ENCODE measurements around the gene RPF1. TPM values are rescaled to one million over a fixed set of nuclear protein-coding genes. Genes with fewer than 3 reads are reported as not detected.

The RPF1 gene
- total and polyA plus RNA-seq, 9 donors, result 19.5 to 35.2 (median 27.6) TPM

- Histone ChIP-seq H3K27ac (no peak overlapping the region), H3K4me3 (no peak overlapping the region), H3K4me1 (ENCODE audit: insufficient read depth) (peaks cover 1% of the 10 kb centered on the region), H3K36me3 (no peaks in the 10 kb centered on the region), H3K9me3 (no peaks in the 10 kb centered on the region), H3K27me3 (no peaks in the 10 kb centered on the region)
- no peak for TF ChIP-seq POLR2A (IDR thresholded peaks at IDR 0.05)
- no peak for TF ChIP-seq EP300 (IDR thresholded peaks at IDR 0.05)
- no peak for TF ChIP-seq CTCF (IDR thresholded peaks at IDR 0.05)
- intact Hi-C loops (cut with DNase I), result loop anchor here in 3 of 4 donors (10.0 kb wide), 2 partner anchors 56 to 66 kb away; partner anchors contain the start of gene CTBS (in 2 of the 3)
- 94 to 97% (median 96%) methylated on average over 4 of the region's 4 CpGs for WGBS, 3 donors
- no peak for DNase-seq
These were observed 30.0 kb downstream of the RPF1 start for GRCh38 chr1:84509029-84509428.

DNA sequence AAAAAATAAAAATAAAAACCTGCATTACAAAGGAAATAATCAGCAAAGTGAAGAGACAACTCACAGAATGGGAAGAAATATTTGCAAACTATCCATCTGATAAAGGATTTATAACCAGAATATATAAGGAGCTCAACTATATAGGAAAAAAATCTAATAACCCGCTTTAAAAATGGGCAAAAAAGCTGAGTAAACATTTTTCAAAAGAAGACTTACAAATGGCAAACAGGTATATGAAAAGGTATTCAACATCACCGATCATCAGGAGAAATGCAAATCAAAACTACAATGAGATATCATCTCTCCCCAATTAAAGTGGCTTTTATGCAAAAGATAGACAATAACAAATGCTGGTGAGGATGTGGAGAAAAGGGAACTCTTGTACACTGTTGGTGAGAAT, 31.1 kb downstream of the RPF1 start:
- TF ChIP-seq CTCF (IDR thresholded peaks at IDR 0.05) (no peak), POLR2A (IDR thresholded peaks at IDR 0.05) (no peak), EP300 (IDR thresholded peaks at IDR 0.05) (no peak)
- DNase-seq, result no peak
- no peaks in the 10 kb centered on the region for H3K4me1 ChIP-seq (ENCODE audit: insufficient read depth)
- WGBS, 3 donors, result 51 to 74% (median 71%) methylated on average over 2 of the region's 2 CpGs
- intact Hi-C loops (cut with DNase I), result no loop called here
- H3K27me3 ChIP-seq, result no peaks in the 10 kb centered on the region
- H3K27ac ChIP-seq, result no peak overlapping the region
- no peaks in the 10 kb centered on the region for H3K9me3 ChIP-seq
- H3K36me3 ChIP-seq, result no peaks in the 10 kb centered on the region
- no peak overlapping the region for H3K4me3 ChIP-seq

DNA sequence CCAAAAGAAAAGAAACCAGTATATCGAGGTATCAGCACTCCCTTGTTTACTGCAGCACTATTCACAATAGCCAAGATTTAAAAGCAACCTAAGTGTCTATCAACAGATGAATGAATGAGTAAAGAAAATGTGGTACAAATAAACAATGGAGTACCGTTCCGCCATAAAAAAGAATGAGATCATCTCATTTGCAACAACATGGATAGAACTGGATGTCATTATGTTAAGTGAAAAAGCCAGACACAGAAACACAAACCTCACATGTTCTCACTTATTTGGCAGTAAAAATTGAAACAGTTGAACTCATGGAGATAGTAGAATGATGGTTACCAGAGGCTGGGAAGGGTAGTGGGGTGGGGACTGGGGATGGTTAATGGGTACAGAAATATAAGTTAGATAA, 31.6 kb downstream of the RPF1 start:
- Histone ChIP-seq H3K4me3 (no peak overlapping the region), H3K27ac (no peak overlapping the region), H3K27me3 (no peaks in the 10 kb centered on the region), H3K36me3 (no peaks in the 10 kb centered on the region), H3K9me3 (no peaks in the 10 kb centered on the region), H3K4me1 (ENCODE audit: insufficient read depth) (no peaks in the 10 kb centered on the region)
- no peak for TF ChIP-seq CTCF (IDR thresholded peaks at IDR 0.05)
- no peak for TF ChIP-seq EP300 (IDR thresholded peaks at IDR 0.05)
- TF ChIP-seq POLR2A (IDR thresholded peaks at IDR 0.05), result no peak
- 94 to 95% (median 95%) methylated on average over 3 of the region's 3 CpGs for WGBS, 3 donors
- intact Hi-C loops (cut with DNase I), result no loop called here
- no peak for DNase-seq

DNA sequence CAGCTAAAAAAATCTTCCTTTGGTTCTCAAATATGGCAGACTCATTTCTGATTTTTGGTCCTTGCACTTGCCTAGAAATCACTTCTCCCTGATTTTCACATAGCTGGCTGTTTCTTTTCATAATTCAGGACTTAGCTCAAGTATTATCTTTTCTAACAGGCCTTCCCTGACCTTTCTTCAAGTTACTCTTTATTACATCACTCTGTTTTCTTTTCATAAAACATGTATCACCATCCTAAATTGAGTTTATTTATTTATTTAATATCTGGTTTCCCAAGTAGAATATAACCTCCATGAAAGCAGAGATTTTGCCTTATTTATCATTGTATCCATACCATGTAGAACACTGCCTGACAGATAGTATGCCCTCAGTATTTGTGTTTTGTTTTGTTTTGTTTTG, 45.5 kb downstream of the RPF1 start:
- DNase-seq, result no peak
- no peak overlapping the region for H3K27ac ChIP-seq
- no peaks in the 10 kb centered on the region for H3K4me1 ChIP-seq (ENCODE audit: insufficient read depth)

More for the DNA sequence above, 45.5 kb downstream of the RPF1 start:
- no peak overlapping the region for H3K4me3 ChIP-seq
- H3K36me3 ChIP-seq, result no peaks in the 10 kb centered on the region
- no peaks in the 10 kb centered on the region for H3K9me3 ChIP-seq
- no peaks in the 10 kb centered on the region for H3K27me3 ChIP-seq
- intact Hi-C loops (cut with DNase I), result no loop called here
- TF ChIP-seq EP300 (IDR thresholded peaks at IDR 0.05) (no peak), CTCF (IDR thresholded peaks at IDR 0.05) (no peak), POLR2A (IDR thresholded peaks at IDR 0.05) (no peak)

Measured in ovary (tissue), 9 donors.